ENCODE results near the gene LCOR. TPM values are rescaled to one million over a fixed set of nuclear protein-coding genes. Genes with fewer than 3 reads are reported as not detected.

Gene LCOR
- total and polyA plus RNA-seq, 2 experiments from 2014 or later: 26.1 to 48.7 TPM

- 95% methylated on average over 4 of the region's 4 CpGs for WGBS (ENCODE audit: low lambda C conversion rate, missing lambda C conversion rate)
These were observed 123.7 kb downstream of the LCOR start for GRCh38 chr10:96955794-96956193.

DNA sequence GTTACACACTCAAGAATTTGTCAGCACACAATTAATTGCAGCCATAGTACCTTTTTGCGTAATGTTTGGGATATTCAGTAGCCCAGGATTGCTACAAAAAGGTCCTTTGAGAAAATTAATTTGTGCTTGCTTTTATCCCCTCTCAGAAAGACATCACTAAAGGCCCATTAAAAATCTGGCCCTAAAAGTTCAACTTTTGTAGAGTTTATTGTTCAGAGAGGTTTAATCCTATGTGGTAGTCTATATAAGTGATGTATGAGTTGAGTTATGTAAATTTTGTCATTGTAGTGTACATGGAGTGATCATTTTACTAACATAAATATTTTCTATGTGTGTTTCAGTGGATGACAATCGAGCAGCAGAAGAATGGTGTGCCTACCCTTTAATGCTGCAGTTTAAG, 126.0 kb downstream of the LCOR start:
- no peaks in the 10 kb centered on the region for H3K27me3 ChIP-seq
- H3K9me2 ChIP-seq (replicated peaks; ENCODE audit: insufficient read depth): no peaks in the 10 kb centered on the region
- 100% methylated on average over 2 of the region's 2 CpGs for WGBS (ENCODE audit: low lambda C conversion rate, missing lambda C conversion rate)

More at GRCh38 chr10:96955794-96956193, 123.7 kb downstream of the LCOR start:
- peaks cover 22% of the 10 kb centered on the region for H3K79me2 ChIP-seq
- H4K20me1 ChIP-seq (ENCODE audit: insufficient read depth, poor library complexity, severe bottlenecking): no peaks in the 10 kb centered on the region
- H2AFZ ChIP-seq: no peak overlapping the region
- no peak for DNase-seq (ENCODE audit: low spot score)
- H3K4me1 ChIP-seq (ENCODE audit: insufficient read depth): no peaks in the 10 kb centered on the region
- TF ChIP-seq EZH2phosphoT487 (IDR thresholded peaks at IDR 0.05; ENCODE audit: low read depth, severe bottlenecking, unreplicated experiment) (no peak), EZH2 (IDR thresholded peaks at IDR 0.05; ENCODE audit: borderline replicate concordance) (no peak)
- TF ChIP-seq, protein P1, sequence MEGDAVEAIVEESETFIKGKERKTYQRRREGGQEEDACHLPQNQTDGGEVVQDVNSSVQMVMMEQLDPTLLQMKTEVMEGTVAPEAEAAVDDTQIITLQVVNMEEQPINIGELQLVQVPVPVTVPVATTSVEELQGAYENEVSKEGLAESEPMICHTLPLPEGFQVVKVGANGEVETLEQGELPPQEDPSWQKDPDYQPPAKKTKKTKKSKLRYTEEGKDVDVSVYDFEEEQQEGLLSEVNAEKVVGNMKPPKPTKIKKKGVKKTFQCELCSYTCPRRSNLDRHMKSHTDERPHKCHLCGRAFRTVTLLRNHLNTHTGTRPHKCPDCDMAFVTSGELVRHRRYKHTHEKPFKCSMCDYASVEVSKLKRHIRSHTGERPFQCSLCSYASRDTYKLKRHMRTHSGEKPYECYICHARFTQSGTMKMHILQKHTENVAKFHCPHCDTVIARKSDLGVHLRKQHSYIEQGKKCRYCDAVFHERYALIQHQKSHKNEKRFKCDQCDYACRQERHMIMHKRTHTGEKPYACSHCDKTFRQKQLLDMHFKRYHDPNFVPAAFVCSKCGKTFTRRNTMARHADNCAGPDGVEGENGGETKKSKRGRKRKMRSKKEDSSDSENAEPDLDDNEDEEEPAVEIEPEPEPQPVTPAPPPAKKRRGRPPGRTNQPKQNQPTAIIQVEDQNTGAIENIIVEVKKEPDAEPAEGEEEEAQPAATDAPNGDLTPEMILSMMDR (IDR thresholded peaks at IDR 0.05; ENCODE audit: poor library complexity): no peak
- no peaks in the 10 kb centered on the region for H3K27me3 ChIP-seq
- H3K27ac ChIP-seq: no peak overlapping the region
- no peak overlapping the region for H3K4me2 ChIP-seq
- H3K9me3 ChIP-seq (ENCODE audit: low read depth): no peaks in the 10 kb centered on the region
- H3K9me2 ChIP-seq (replicated peaks; ENCODE audit: insufficient read depth): no peaks in the 10 kb centered on the region
- H3K4me3 ChIP-seq: no peak overlapping the region
- H3K36me3 ChIP-seq (replicated peaks; ENCODE audit: insufficient read depth, low read depth): no peaks in the 10 kb centered on the region

DNA sequence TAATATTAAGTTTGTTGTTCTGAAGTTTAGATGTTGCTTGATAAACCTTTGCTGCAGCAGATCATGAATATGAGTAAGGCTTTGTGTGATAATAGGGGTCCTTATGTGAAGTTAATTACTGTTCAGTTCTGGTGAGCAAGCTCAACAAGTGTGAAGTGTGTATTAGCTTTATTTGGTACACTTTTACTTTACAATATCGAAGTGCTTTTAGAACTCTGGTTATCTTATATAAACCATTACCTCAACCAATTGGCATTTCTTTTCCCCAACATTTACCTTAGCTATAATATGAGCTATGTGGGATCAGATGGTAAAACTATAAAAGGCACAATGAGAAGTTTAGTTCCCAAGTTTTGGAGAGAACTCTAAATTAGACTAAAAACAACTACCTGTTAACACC, 127.6 kb downstream of the LCOR start:
- 61% methylated on average over 1 of the region's 1 CpG for WGBS (ENCODE audit: low lambda C conversion rate, missing lambda C conversion rate)
- DNase-seq (ENCODE audit: low spot score): no peak
- Histone ChIP-seq H3K27me3 (no peaks in the 10 kb centered on the region), H3K9me3 (ENCODE audit: low read depth) (no peaks in the 10 kb centered on the region), H2AFZ (no peak overlapping the region), H3K27ac (no peak overlapping the region), H3K9me2 (replicated peaks; ENCODE audit: insufficient read depth) (no peaks in the 10 kb centered on the region), H3K79me2 (peaks cover 17% of the 10 kb centered on the region), H3K4me1 (ENCODE audit: insufficient read depth) (no peaks in the 10 kb centered on the region), H3K4me3 (no peak overlapping the region), H3K4me2 (no peak overlapping the region), H3K36me3 (replicated peaks; ENCODE audit: insufficient read depth, low read depth) (no peaks in the 10 kb centered on the region), H4K20me1 (ENCODE audit: insufficient read depth, poor library complexity, severe bottlenecking) (peaks cover 6% of the 10 kb centered on the region)
- no peak for TF ChIP-seq EZH2 (IDR thresholded peaks at IDR 0.05; ENCODE audit: borderline replicate concordance)
- no peak for TF ChIP-seq EZH2phosphoT487 (IDR thresholded peaks at IDR 0.05; ENCODE audit: low read depth, severe bottlenecking, unreplicated experiment)
- TF ChIP-seq, protein P1 (IDR thresholded peaks at IDR 0.05; ENCODE audit: poor library complexity): no peak

More for the DNA sequence above, 126.0 kb downstream of the LCOR start:
- H3K9me3 ChIP-seq (ENCODE audit: low read depth): no peaks in the 10 kb centered on the region
- H3K4me2 ChIP-seq: no peak overlapping the region
- TF ChIP-seq EZH2 (IDR thresholded peaks at IDR 0.05; ENCODE audit: borderline replicate concordance): no peak
- TF ChIP-seq, protein P1 (IDR thresholded peaks at IDR 0.05; ENCODE audit: poor library complexity): no peak
- TF ChIP-seq EZH2phosphoT487 (IDR thresholded peaks at IDR 0.05; ENCODE audit: low read depth, severe bottlenecking, unreplicated experiment): no peak
- DNase-seq (ENCODE audit: low spot score): no peak
- H3K36me3 ChIP-seq (replicated peaks; ENCODE audit: insufficient read depth, low read depth): no peaks in the 10 kb centered on the region
- no peaks in the 10 kb centered on the region for H4K20me1 ChIP-seq (ENCODE audit: insufficient read depth, poor library complexity, severe bottlenecking)
- no peak overlapping the region for H3K27ac ChIP-seq
- H3K4me1 ChIP-seq (ENCODE audit: insufficient read depth): no peaks in the 10 kb centered on the region
- no peak overlapping the region for H2AFZ ChIP-seq
- peaks cover 17% of the 10 kb centered on the region for H3K79me2 ChIP-seq
- no peak overlapping the region for H3K4me3 ChIP-seq

DNA sequence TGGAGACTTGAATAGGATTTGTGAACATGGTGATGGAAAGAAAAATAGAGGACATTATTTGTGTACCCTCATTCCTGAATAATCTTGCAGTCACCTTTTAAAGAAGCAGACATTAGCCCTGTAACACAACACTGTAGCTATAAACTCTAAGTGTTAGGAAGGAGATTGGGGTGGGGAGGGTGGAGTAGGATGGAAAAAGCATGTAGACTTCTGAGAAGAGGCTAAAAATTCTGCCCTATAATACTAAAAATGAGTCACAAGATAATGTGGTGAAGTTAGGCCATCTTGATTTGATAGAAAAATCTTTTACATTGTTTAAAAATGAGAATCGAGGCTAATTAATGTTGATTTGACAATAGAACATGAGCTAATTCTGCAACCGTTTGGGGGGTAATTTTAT, 128.8 kb downstream of the LCOR start:
- H3K4me2 ChIP-seq: no peak overlapping the region
- no peak overlapping the region for H2AFZ ChIP-seq
- WGBS (ENCODE audit: low lambda C conversion rate, missing lambda C conversion rate): 94% methylated on average over 2 of the region's 2 CpGs
- peaks cover 6% of the 10 kb centered on the region for H4K20me1 ChIP-seq (ENCODE audit: insufficient read depth, poor library complexity, severe bottlenecking)
- H3K9me3 ChIP-seq (ENCODE audit: low read depth): no peaks in the 10 kb centered on the region
- H3K4me1 ChIP-seq (ENCODE audit: insufficient read depth): no peaks in the 10 kb centered on the region
- no peak overlapping the region for H3K27ac ChIP-seq
- no peaks in the 10 kb centered on the region for H3K9me2 ChIP-seq (replicated peaks; ENCODE audit: insufficient read depth)
- no peak overlapping the region for H3K4me3 ChIP-seq
- DNase-seq (ENCODE audit: low spot score): no peak
- TF ChIP-seq, protein P1 (IDR thresholded peaks at IDR 0.05; ENCODE audit: poor library complexity): no peak
- TF ChIP-seq EZH2phosphoT487 (IDR thresholded peaks at IDR 0.05; ENCODE audit: low read depth, severe bottlenecking, unreplicated experiment) (no peak), EZH2 (IDR thresholded peaks at IDR 0.05; ENCODE audit: borderline replicate concordance) (no peak)
- no peaks in the 10 kb centered on the region for H3K36me3 ChIP-seq (replicated peaks; ENCODE audit: insufficient read depth, low read depth)
- peaks cover 17% of the 10 kb centered on the region for H3K79me2 ChIP-seq
- H3K27me3 ChIP-seq: no peaks in the 10 kb centered on the region
